22Rv1 (cell line): ENCODE data around the gene TEX11.

Experiments
- ZFX ChIP-seq: fragments of 450-650 bp; IDR thresholded peaks from 2 replicates; pipeline ENCODE4 v1.6.1; 2017; ENCODE audit warnings: antibody characterized with exemption, borderline replicate concordance
- TF ChIP-seq, protein P1 (sequence below): fragments of 450-650 bp; IDR thresholded peaks from 2 replicates; pipeline ENCODE4 v1.5.1; 2017; ENCODE audit warnings: mild to moderate bottlenecking

DNA sequence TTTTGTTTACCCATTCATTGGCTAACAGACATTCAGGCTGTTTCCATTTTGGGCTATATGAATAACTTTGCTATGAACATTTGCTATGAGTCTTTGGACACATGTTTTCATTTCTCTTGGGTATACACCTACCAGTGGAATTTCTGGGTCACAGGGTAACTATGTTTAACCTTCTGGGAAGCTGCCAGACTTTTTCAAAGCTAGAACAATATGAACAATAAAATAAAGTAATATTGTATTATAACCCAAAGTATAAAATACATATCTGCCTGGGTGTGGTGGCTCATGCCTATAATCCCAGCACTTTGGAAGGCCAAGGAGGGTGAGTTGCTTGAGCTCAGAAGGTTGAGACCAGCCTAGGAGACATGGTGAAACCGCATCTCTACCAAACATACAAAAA lies 373.3 kb downstream of the TEX11 start:
- TF ChIP-seq, protein P1, sequence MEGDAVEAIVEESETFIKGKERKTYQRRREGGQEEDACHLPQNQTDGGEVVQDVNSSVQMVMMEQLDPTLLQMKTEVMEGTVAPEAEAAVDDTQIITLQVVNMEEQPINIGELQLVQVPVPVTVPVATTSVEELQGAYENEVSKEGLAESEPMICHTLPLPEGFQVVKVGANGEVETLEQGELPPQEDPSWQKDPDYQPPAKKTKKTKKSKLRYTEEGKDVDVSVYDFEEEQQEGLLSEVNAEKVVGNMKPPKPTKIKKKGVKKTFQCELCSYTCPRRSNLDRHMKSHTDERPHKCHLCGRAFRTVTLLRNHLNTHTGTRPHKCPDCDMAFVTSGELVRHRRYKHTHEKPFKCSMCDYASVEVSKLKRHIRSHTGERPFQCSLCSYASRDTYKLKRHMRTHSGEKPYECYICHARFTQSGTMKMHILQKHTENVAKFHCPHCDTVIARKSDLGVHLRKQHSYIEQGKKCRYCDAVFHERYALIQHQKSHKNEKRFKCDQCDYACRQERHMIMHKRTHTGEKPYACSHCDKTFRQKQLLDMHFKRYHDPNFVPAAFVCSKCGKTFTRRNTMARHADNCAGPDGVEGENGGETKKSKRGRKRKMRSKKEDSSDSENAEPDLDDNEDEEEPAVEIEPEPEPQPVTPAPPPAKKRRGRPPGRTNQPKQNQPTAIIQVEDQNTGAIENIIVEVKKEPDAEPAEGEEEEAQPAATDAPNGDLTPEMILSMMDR = no peak
- TF ChIP-seq ZFX = no peak
